Endodermal cell (in vitro differentiated cells): ENCODE results near the gene ACAP2. TPM values are rescaled to one million over a fixed set of nuclear protein-coding genes. Genes with fewer than 3 reads are reported as not detected.
"Not testable (repeated sequence)": the region's sequence is repeated elsewhere in the genome, so short reads cannot be mapped to it uniquely, and the experiment has no call there.

ENCODE experiments used
- DNase-seq: peaks from one replicate; pipeline ENCODE4 v3.0.0-alpha.2; 2017
- H3K27ac ChIP-seq: 2 replicates; pipeline ENCODE4 v1.5.1; 2013; ENCODE audit warnings: mild to moderate bottlenecking, low read depth, low read length, moderate library complexity
- H3K27me3 ChIP-seq: 2 replicates; pipeline ENCODE4 v1.6.1; 2013; ENCODE audit warnings: mild to moderate bottlenecking, low read length, moderate library complexity; ENCODE audit not compliant: insufficient read depth, control insufficient read depth, poor library complexity, severe bottlenecking
- H3K36me3 ChIP-seq: 2 replicates; pipeline ENCODE4 v1.7.0; 2013; ENCODE audit warnings: mild to moderate bottlenecking, low read length, moderate library complexity; ENCODE audit not compliant: control insufficient read depth, insufficient read depth
- H3K4me1 ChIP-seq: one replicate; pipeline ENCODE4 v1.7.0; 2013; ENCODE audit warnings: low read length; ENCODE audit not compliant: control insufficient read depth, insufficient read depth
- H3K4me3 ChIP-seq: 2 replicates; pipeline ENCODE4 v1.5.1; 2013; ENCODE audit warnings: mild to moderate bottlenecking, low read length, moderate library complexity
- H3K9ac ChIP-seq: 2 replicates; pipeline ENCODE4 v1.6.1; 2013; ENCODE audit warnings: mild to moderate bottlenecking, low read length, moderate library complexity; ENCODE audit not compliant: poor library complexity, severe bottlenecking; ENCODE audit errors: extremely low read depth
- H3K9me3 ChIP-seq: 2 replicates; pipeline ENCODE4 v1.6.1; 2013; ENCODE audit warnings: mild to moderate bottlenecking, low read length, moderate library complexity; ENCODE audit not compliant: control insufficient read depth
- H3K27ac Mint-ChIP-seq: 2 replicates; pipeline ENCODE4 v1.8.0; 2020; ENCODE audit warnings: mixed read lengths
- H3K27me3 Mint-ChIP-seq: 2 replicates; pipeline ENCODE4 v1.8.0; 2021; ENCODE audit warnings: mild to moderate bottlenecking, mixed read lengths; ENCODE audit not compliant: insufficient read depth
- H3K36me3 Mint-ChIP-seq: 2 replicates; pipeline ENCODE4 v1.8.0; 2020; ENCODE audit warnings: low read depth, mixed read lengths
- H3K4me1 Mint-ChIP-seq: 2 replicates; pipeline ENCODE4 v1.8.0; 2020; ENCODE audit warnings: mixed read lengths
- H3K4me3 Mint-ChIP-seq: 2 replicates; pipeline ENCODE4 v1.8.0; 2020; ENCODE audit warnings: mild to moderate bottlenecking, moderate library complexity, mixed read lengths
- H3K9me3 Mint-ChIP-seq: 2 replicates; pipeline ENCODE4 v1.8.0; 2020; ENCODE audit warnings: mild to moderate bottlenecking, mixed read lengths
- CTCF ChIP-seq: fragments of 200-600 bp; sonication (generic); conservative IDR thresholded peaks from 2 replicates; pipeline ENCODE4 v1.5.0; 2021; ENCODE audit warnings: antibody characterized with exemption, mild to moderate bottlenecking
- WGBS, 2 experiments: methylation state at CpG; one replicate each; pipeline versions ENCODE4 v1.1.5 to v1.1.7; 2013; ENCODE audit warnings: missing lambda C conversion rate in 2 of 2, mixed read lengths in 1 of 2; ENCODE audit not compliant: insufficient coverage in 1 of 2, insufficient read length in 1 of 2; 5-methylcytosine and 5-hydroxymethylcytosine counted together
- total RNA-seq, 2 donors: library from RNA; stranded (reverse); fragmentation: NEBNext Ultra II Directional in 1 of 2; extraction: Animal tissue kit (Norgen Biotek cat#: 25700) in 1 of 2; gene quantifications; 2 replicates in 1 of 2; 3 replicates in 1 of 2; pipeline ENCODE4 v1.2.1, GENCODE V29; 2021

ACAP2 gene
- total RNA-seq, 2 donors from 2014 or later = 61.9 to 70.5 TPM

GRCh38 chr3:195236801-195237570 lies 205.8 kb downstream of the ACAP2 start:
- H3K9me3 ChIP-seq = peaks cover 9% of the 10 kb centered on the region
- Mint-ChIP-seq H3K4me1 (peaks cover 5% of the 10 kb centered on the region), H3K27me3 (no peaks in the 10 kb centered on the region), H3K4me3 (no peak overlapping the region), H3K9me3 (peaks cover 12% of the 10 kb centered on the region), H3K27ac (no peak overlapping the region), H3K36me3 (peaks cover 45% of the 10 kb centered on the region)
- peaks cover 12% of the 10 kb centered on the region for H3K36me3 ChIP-seq
- H3K9ac ChIP-seq = no peak overlapping the region
- no peak overlapping the region for H3K27ac ChIP-seq
- H3K4me3 ChIP-seq = no peak overlapping the region
- H3K4me1 ChIP-seq = no peaks in the 10 kb centered on the region
- DNase-seq = peak; percentile 11
- no peak for TF ChIP-seq CTCF
- WGBS, 2 experiments = 95% methylated on average over 6 to 10 of the region's 10 CpGs
- H3K27me3 ChIP-seq = no peaks in the 10 kb centered on the region

- 89 to 95% methylated on average over 3 to 5 of the region's 5 CpGs for WGBS, 2 experiments
Measured at GRCh38 chr3:195236076-195236798, 206.6 kb downstream of the ACAP2 start.

GRCh38 chr3:195230244-195230643 lies 212.6 kb downstream of the ACAP2 start:
- peaks cover 31% of the 10 kb centered on the region for H3K36me3 Mint-ChIP-seq
- TF ChIP-seq CTCF = no peak
- DNase-seq = no peak
- no peak overlapping the region for H3K27ac ChIP-seq
- peaks cover 12% of the 10 kb centered on the region for H3K36me3 ChIP-seq
- H3K27me3 ChIP-seq = no peaks in the 10 kb centered on the region
- no peaks in the 10 kb centered on the region for H3K4me1 Mint-ChIP-seq
- no peak overlapping the region for H3K4me3 Mint-ChIP-seq
- H3K9ac ChIP-seq = no peak overlapping the region
- WGBS, 2 experiments = 100% methylated on average over 1 of the region's 1 CpG; no CpG with 5 or more reads in 1 of the 2 experiments
- H3K27ac Mint-ChIP-seq = no peak overlapping the region
- H3K9me3 ChIP-seq = peaks cover 21% of the 10 kb centered on the region
- peaks cover 13% of the 10 kb centered on the region for H3K9me3 Mint-ChIP-seq
- H3K4me3 ChIP-seq = no peak overlapping the region
- no peaks in the 10 kb centered on the region for H3K4me1 ChIP-seq
- no peaks in the 10 kb centered on the region for H3K27me3 Mint-ChIP-seq

More at GRCh38 chr3:195236076-195236798, 206.6 kb downstream of the ACAP2 start:
- H3K36me3 Mint-ChIP-seq = peaks cover 41% of the 10 kb centered on the region
- peaks cover 12% of the 10 kb centered on the region for H3K9me3 ChIP-seq
- H3K27ac Mint-ChIP-seq = no peak overlapping the region
- DNase-seq = peak; percentile 23
- H3K27me3 Mint-ChIP-seq = no peaks in the 10 kb centered on the region
- H3K9me3 Mint-ChIP-seq = peaks cover 12% of the 10 kb centered on the region
- H3K4me1 ChIP-seq = no peaks in the 10 kb centered on the region
- H3K4me1 Mint-ChIP-seq = no peaks in the 10 kb centered on the region
- TF ChIP-seq CTCF = no peak
- H3K27ac ChIP-seq = no peak overlapping the region
- no peak overlapping the region for H3K4me3 Mint-ChIP-seq
- no peak overlapping the region for H3K9ac ChIP-seq
- peaks cover 8% of the 10 kb centered on the region for H3K36me3 ChIP-seq
- H3K27me3 ChIP-seq = no peaks in the 10 kb centered on the region
- no peak overlapping the region for H3K4me3 ChIP-seq

- H3K27me3 Mint-ChIP-seq, H3K27ac ChIP-seq, H3K4me3 ChIP-seq, H3K27me3 ChIP-seq, H3K9ac ChIP-seq, DNase-seq, H3K4me3 Mint-ChIP-seq, H3K9me3 Mint-ChIP-seq, H3K4me1 Mint-ChIP-seq, H3K27ac Mint-ChIP-seq, H3K4me1 ChIP-seq: not testable (repeated sequence)
- WGBS, 2 experiments = 91 to 94% methylated on average over 5 of the region's 5 CpGs
- H3K9me3 ChIP-seq = peaks cover 17% of the 10 kb centered on the region
- peaks cover 15% of the 10 kb centered on the region for H3K36me3 ChIP-seq
- H3K36me3 Mint-ChIP-seq = peaks cover 23% of the 10 kb centered on the region
Measured at GRCh38 chr3:195228886-195229285, 213.9 kb downstream of the ACAP2 start.
